ENCODE measurements around the gene NR1D1. TPM values are rescaled to one million over a fixed set of nuclear protein-coding genes. Genes with fewer than 3 reads are reported as not detected.
A peak's percentile ranks its signal among the peaks of the same experiment; 100 is the strongest.

NR1D1 gene
- total and polyA plus RNA-seq, 2 of the 13 experiments (the other 11 are each of a cell fraction or from before 2014, with no cell fraction given), result 2.1 to 2.7 TPM

DNA sequence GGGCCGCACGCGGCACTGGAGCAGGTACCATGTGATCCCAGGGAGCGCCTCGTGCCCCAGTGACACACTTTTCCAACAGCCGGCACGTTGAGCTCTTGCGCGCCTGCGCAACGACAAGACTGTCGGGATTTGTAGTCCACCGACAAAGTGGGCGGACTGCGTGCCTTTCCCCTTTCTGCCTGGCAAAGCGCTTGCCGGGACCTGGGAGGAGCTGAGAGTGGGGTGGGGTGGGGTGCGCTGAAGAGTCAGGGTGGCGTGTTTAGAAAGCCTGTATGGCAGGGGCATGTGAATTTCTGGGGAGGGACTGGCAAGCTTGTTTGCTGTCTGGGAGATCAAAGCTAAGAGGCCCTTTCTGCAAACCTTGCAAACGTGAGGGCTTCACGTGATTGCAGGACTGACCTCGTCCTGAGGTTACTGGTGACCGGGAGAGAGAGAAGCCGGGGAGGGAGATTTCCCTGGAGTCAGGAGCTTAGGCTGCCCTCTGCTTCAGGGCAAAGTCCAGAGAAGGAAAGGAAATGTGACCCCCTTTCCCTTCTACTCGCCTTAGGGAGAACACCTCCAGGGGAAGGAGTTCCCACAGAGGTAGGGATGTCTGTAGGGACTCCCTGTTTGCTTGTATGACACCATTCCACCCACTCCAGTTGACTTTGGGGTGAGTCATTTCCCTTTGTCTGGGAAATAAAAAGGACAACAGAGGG lies 429 bp upstream of the NR1D1 start (continued):
- TF ChIP-seq TAF15 (IDR thresholded peaks at IDR 0.05; ENCODE audit: low read depth, low read length, poor library complexity, severe bottlenecking) (no peak), ZNF496 (CRISPR knock-in tag; IDR thresholded peaks at IDR 0.05; ENCODE audit: insufficient replicate concordance) (no peak), ZNF703 (CRISPR knock-in tag; IDR thresholded peaks at IDR 0.05; ENCODE audit: borderline replicate concordance) (peak; percentile 99), MBNL3 (CRISPR knock-in tag; conservative IDR thresholded peaks at IDR 0.05) (no peak), ZNF576 (CRISPR knock-in tag; IDR thresholded peaks at IDR 0.05) (no peak), SKI (IDR thresholded peaks at IDR 0.05; ENCODE audit: partially characterized antibody) (peak; percentile 99), LBX2 (CRISPR knock-in tag; IDR thresholded peaks at IDR 0.05; ENCODE audit: borderline replicate concordance) (peak; percentile 88; the same call in 1 of the 2 replicates), ATAD3A (CRISPR knock-in tag; IDR thresholded peaks at IDR 0.05) (no peak), SAFB2 (CRISPR knock-in tag; IDR thresholded peaks at IDR 0.05; ENCODE audit: borderline replicate concordance, low read depth) (peak; percentile 63; the same call in 1 of the 2 replicates), FLYWCH1 (CRISPR knock-in tag; IDR thresholded peaks at IDR 0.05) (no peak), ZNF468 (CRISPR knock-in tag; IDR thresholded peaks at IDR 0.05) (peak; percentile 97), TFDP2 (CRISPR knock-in tag; IDR thresholded peaks at IDR 0.05) (peak; percentile 97), HES4 (CRISPR knock-in tag; IDR thresholded peaks at IDR 0.05; ENCODE audit: borderline replicate concordance) (peak; percentile 98), ZNF224 (CRISPR knock-in tag; IDR thresholded peaks at IDR 0.05) (peak; percentile 95; the same call in 1 of the 2 replicates), HMG20B (CRISPR knock-in tag; conservative IDR thresholded peaks at IDR 0.05) (peak; percentile 81), ZNF205 (CRISPR knock-in tag; IDR thresholded peaks at IDR 0.05) (peak; percentile 70), RFX5 (IDR thresholded peaks at IDR 0.05; ENCODE audit: low read depth, low read length) (no peak; the same call in 1 of the 2 replicates), GFI1 (CRISPR knock-in tag; IDR thresholded peaks at IDR 0.05; ENCODE audit: borderline replicate concordance) (peak; percentile 95), ZNF644 (CRISPR knock-in tag; IDR thresholded peaks at IDR 0.05; ENCODE audit: low read depth) (0 out of 2 replicates have a peak, but pooled peaks have one; percentile 27), RXRB (CRISPR knock-in tag; IDR thresholded peaks at IDR 0.05; ENCODE audit: borderline replicate concordance) (peak; percentile 98)
- TF ChIP-seq, protein P1, sequence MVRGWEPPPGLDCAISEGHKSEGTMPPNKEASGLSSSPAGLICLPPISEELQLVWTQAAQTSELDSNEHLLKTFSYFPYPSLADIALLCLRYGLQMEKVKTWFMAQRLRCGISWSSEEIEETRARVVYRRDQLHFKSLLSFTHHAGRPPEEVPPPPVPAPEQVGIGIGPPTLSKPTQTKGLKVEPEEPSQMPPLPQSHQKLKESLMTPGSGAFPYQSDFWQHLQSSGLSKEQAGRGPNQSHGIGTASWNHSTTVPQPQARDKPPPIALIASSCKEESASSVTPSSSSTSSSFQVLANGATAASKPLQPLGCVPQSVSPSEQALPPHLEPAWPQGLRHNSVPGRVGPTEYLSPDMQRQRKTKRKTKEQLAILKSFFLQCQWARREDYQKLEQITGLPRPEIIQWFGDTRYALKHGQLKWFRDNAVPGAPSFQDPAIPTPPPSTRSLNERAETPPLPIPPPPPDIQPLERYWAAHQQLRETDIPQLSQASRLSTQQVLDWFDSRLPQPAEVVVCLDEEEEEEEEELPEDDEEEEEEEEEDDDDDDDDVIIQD (CRISPR knock-in tag; IDR thresholded peaks at IDR 0.05; ENCODE audit: low read depth), result peak; percentile 85
- TF ChIP-seq, protein P2, sequence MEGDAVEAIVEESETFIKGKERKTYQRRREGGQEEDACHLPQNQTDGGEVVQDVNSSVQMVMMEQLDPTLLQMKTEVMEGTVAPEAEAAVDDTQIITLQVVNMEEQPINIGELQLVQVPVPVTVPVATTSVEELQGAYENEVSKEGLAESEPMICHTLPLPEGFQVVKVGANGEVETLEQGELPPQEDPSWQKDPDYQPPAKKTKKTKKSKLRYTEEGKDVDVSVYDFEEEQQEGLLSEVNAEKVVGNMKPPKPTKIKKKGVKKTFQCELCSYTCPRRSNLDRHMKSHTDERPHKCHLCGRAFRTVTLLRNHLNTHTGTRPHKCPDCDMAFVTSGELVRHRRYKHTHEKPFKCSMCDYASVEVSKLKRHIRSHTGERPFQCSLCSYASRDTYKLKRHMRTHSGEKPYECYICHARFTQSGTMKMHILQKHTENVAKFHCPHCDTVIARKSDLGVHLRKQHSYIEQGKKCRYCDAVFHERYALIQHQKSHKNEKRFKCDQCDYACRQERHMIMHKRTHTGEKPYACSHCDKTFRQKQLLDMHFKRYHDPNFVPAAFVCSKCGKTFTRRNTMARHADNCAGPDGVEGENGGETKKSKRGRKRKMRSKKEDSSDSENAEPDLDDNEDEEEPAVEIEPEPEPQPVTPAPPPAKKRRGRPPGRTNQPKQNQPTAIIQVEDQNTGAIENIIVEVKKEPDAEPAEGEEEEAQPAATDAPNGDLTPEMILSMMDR (CRISPR knock-in tag; IDR thresholded peaks at IDR 0.05), result no peak
- TF ChIP-seq, protein P3, sequence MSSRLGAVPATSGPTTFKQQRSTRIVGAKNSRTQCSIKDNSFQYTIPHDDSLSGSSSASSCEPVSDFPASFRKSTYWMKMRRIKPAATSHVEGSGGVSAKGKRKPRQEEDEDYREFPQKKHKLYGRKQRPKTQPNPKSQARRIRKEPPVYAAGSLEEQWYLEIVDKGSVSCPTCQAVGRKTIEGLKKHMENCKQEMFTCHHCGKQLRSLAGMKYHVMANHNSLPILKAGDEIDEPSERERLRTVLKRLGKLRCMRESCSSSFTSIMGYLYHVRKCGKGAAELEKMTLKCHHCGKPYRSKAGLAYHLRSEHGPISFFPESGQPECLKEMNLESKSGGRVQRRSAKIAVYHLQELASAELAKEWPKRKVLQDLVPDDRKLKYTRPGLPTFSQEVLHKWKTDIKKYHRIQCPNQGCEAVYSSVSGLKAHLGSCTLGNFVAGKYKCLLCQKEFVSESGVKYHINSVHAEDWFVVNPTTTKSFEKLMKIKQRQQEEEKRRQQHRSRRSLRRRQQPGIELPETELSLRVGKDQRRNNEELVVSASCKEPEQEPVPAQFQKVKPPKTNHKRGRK (CRISPR knock-in tag; IDR thresholded peaks at IDR 0.05), result no peak
